Measurements from ENCODE around the gene SLC23A1.

Gene SLC23A1

DNA sequence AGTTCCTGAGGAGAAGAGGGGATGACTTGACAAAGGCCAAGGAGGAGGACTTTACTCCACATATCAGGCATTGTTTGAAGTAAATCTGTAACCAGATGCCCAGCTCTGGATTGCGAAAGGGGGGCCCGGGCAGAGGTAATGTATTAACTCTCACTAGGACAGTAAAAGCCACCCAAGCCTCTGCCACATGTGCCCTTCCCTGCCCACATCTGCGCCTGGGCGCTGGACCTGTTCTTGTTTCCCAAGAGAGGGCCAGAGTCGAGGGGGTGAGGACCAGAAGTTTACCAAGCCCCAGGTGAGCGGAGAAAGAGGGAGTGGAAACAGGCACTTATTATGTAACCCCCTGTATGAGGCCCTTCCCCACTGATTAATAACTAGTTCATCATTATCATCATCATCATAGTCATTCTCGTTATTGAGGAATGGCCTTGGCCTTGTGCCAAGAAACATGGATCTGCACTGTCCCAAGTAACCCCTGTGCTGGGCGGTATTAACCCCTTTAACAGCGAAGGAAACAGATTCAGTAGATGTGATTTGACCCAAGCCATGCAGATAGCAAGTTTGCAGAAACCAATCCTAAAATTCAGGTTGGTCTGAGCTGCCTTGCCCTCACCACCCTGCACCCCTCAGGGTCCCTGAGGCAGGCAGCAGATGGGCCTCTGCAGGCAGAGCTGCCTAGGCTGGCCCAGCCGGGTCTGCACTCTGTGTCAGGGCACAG is at the start of gene SLC23A1:
Gene SLC23A1 (minus strand): TSS at position 23 of the 718 bp plus-strand sequence. CDS start 44 bp downstream, outside the sequence.
- no peaks in the 10 kb centered on the region for H3K36me3 ChIP-seq (ENCODE audit: control insufficient read depth, insufficient read depth, low read length)
- no peaks in the 10 kb centered on the region for H3K27me3 ChIP-seq (ENCODE audit: control insufficient read depth, insufficient read depth, low read length)
- no peak within 1 kb of the TSS for H3K4me3 ChIP-seq (ENCODE audit: low read depth, low read length)
- H3K27ac ChIP-seq (ENCODE audit: low read depth, low read length), result no peak within 1 kb of the TSS
- no peak within 1 kb of the TSS for H3K9ac ChIP-seq (ENCODE audit: low read length)
- H3K4me1 ChIP-seq (ENCODE audit: control insufficient read depth, insufficient read depth, low read length), result peaks cover 17% of the 10 kb centered on the region
- no peaks in the 10 kb centered on the region for H3K9me3 ChIP-seq (ENCODE audit: control insufficient read depth, insufficient read depth, low read depth, low read length)

GRCh38 chr5:139431706-139432105 is 48.6 kb upstream of the SLC23A1 start:
- H3K27me3 ChIP-seq (ENCODE audit: control insufficient read depth, insufficient read depth, low read length), result no peaks in the 10 kb centered on the region
- peaks cover 30% of the 10 kb centered on the region for H3K36me3 ChIP-seq (ENCODE audit: control insufficient read depth, insufficient read depth, low read length)
- no peak overlapping the region for H3K9ac ChIP-seq (ENCODE audit: low read length)
- H3K27ac ChIP-seq (ENCODE audit: low read depth, low read length), result no peak overlapping the region
- H3K4me1 ChIP-seq (ENCODE audit: control insufficient read depth, insufficient read depth, low read length), result no peaks in the 10 kb centered on the region
- H3K4me3 ChIP-seq (ENCODE audit: low read depth, low read length), result no peak overlapping the region
- no peaks in the 10 kb centered on the region for H3K9me3 ChIP-seq (ENCODE audit: control insufficient read depth, insufficient read depth, low read depth, low read length)

GRCh38 chr5:139430015-139430414 is 46.9 kb upstream of the SLC23A1 start:
- H3K36me3 ChIP-seq (ENCODE audit: control insufficient read depth, insufficient read depth, low read length), result peaks cover 40% of the 10 kb centered on the region
- H3K9ac ChIP-seq (ENCODE audit: low read length), result no peak overlapping the region
- no peaks in the 10 kb centered on the region for H3K27me3 ChIP-seq (ENCODE audit: control insufficient read depth, insufficient read depth, low read length)
- no peak overlapping the region for H3K4me3 ChIP-seq (ENCODE audit: low read depth, low read length)
- no peaks in the 10 kb centered on the region for H3K4me1 ChIP-seq (ENCODE audit: control insufficient read depth, insufficient read depth, low read length)
- H3K9me3 ChIP-seq (ENCODE audit: control insufficient read depth, insufficient read depth, low read depth, low read length), result no peaks in the 10 kb centered on the region
- H3K27ac ChIP-seq (ENCODE audit: low read depth, low read length), result no peak overlapping the region

DNA sequence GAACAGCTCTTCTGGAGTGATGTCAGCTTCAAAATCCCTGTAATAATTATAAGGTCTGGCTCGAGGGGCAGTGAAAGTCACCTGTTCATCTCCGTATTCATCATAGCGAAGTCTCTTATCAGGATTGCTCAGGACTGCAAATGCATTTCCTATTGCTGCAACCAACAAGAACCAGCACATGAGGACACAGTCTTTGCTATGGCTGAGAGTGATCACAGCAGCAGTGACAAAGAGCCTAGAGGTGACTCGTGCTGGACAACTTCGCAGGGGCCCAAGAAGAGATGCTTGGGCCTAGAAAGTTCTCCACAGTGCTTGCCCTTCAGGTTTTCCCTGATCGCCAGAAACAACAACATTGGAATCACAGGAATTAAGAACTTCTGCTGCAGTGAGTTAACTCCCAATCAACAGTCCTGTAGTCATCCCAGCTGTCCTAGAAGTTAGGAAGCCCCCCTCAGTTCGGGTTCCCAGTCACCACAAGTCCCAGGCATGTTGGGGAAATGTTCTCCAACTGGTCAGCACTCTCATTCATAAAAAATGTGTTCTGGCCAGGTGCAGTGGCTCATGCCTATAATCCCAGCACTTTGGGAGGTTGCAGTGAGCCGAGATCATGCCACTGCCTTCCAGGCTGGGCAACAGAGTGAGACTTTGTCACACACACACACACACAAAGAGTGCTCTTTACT is 43.2 kb upstream of the SLC23A1 start:
- no peak overlapping the region for H3K9ac ChIP-seq (ENCODE audit: low read length)
- peaks cover 38% of the 10 kb centered on the region for H3K36me3 ChIP-seq (ENCODE audit: control insufficient read depth, insufficient read depth, low read length)
- H3K4me1 ChIP-seq (ENCODE audit: control insufficient read depth, insufficient read depth, low read length), result no peaks in the 10 kb centered on the region
- no peak overlapping the region for H3K27ac ChIP-seq (ENCODE audit: low read depth, low read length)
- H3K9me3 ChIP-seq (ENCODE audit: control insufficient read depth, insufficient read depth, low read depth, low read length), result no peaks in the 10 kb centered on the region
- H3K27me3 ChIP-seq (ENCODE audit: control insufficient read depth, insufficient read depth, low read length), result no peaks in the 10 kb centered on the region
- H3K4me3 ChIP-seq (ENCODE audit: low read depth, low read length), result no peak overlapping the region

DNA sequence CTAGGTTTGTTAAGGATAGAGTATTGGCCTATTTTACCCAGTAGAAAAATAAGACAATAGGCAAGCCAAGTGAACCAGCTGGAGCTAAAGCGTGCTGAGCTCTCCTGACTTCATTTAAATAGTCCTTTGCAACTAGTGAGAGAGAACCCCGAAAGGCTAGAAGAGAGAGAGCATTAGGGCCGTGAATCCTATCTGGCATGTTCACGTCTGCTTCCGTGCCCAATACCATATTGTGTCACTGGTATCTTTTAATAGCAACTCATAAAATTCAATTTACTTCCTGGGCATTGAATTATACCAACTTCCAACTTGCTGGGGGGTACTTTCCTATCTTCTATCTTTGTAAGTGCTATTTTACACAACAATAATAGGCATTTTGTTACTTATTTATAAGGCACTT is 42.4 kb upstream of the SLC23A1 start:
- H3K4me3 ChIP-seq (ENCODE audit: low read depth, low read length), result no peak overlapping the region
- no peak overlapping the region for H3K9ac ChIP-seq (ENCODE audit: low read length)
- H3K9me3 ChIP-seq (ENCODE audit: control insufficient read depth, insufficient read depth, low read depth, low read length), result no peaks in the 10 kb centered on the region
- H3K27ac ChIP-seq (ENCODE audit: low read depth, low read length), result no peak overlapping the region
- peaks cover 44% of the 10 kb centered on the region for H3K36me3 ChIP-seq (ENCODE audit: control insufficient read depth, insufficient read depth, low read length)
- no peaks in the 10 kb centered on the region for H3K4me1 ChIP-seq (ENCODE audit: control insufficient read depth, insufficient read depth, low read length)
- no peaks in the 10 kb centered on the region for H3K27me3 ChIP-seq (ENCODE audit: control insufficient read depth, insufficient read depth, low read length)

DNA sequence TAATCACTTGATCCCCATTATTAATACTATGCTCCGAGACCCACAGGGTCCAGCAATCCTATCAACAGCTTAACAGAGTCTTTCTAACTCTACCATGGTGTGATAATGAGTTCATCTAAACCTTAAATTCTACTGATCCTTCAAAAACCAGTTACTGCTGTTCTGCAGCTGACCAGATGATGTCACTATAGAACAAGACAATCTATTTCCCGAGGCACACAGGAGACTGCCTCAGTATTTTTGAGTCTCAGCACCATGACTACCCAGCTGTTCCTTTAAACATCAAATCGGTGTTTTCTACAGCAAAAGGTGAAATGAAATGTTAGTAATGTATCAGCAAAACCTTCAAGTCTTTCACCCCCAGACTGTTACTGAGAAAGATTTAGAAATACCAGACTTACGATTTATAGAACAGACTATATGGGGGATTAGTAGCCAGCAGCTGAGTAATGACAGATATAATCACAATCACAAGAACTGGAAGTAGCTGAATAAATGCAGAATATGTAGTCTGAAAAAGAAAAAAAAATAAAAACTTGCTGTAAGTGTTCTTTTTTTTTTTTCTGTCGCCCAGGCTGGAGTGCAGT is 39.3 kb upstream of the SLC23A1 start:
- Histone ChIP-seq H3K4me1 (ENCODE audit: control insufficient read depth, insufficient read depth, low read length) (peaks cover 4% of the 10 kb centered on the region; the same call in 1 of the 2 replicates), H3K27me3 (ENCODE audit: control insufficient read depth, insufficient read depth, low read length) (no peaks in the 10 kb centered on the region), H3K27ac (ENCODE audit: low read depth, low read length) (no peak overlapping the region), H3K36me3 (ENCODE audit: control insufficient read depth, insufficient read depth, low read length) (peaks cover 47% of the 10 kb centered on the region), H3K9ac (ENCODE audit: low read length) (no peak overlapping the region), H3K9me3 (ENCODE audit: control insufficient read depth, insufficient read depth, low read depth, low read length) (no peaks in the 10 kb centered on the region), H3K4me3 (ENCODE audit: low read depth, low read length) (no peak overlapping the region)

DNA sequence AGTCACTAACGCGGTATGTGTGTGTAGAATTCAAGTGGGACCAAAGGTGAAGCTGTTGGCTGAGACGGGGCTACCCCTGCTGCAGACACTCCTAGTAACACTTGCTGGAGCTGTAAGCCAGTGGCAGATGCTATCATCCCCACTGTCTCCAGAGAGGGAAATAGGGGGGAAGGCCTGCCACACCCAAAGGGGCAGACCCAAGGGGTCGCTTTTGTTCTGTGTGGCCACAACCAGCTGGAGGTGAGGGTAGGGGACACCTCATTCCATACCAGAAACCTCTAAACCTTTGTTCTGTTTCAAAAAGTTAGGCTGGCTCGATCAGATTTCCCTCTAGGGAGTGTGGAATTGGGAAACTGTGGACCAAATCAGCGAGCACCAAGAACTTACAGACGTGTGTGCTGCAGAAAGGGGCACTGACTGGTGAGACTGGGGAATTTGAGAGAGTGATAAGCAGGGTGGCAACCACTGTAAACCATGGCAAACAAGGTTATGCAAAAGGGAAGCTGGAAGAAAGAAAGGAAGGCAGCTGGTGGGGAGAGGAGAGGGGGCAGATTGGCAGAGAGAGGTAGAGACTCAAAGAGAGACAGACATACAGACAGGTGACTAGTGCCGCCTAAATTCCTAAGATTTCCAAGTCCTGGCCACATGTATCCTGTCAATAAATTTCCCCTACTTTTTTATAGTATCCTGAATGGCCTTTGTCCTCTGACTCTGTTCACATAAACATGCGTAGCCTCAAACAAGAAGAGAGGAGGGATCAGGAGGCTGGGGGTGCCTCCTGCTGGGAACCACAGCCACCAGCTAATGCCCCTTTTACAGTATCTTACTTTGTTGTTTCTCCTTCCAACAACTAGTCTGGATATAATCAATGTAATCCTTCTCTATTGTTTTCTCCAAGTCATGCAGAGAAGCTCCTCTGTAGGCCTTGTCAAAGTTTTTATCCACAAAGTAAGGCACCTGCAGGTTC is 36.4 kb upstream of the SLC23A1 start:
- no peaks in the 10 kb centered on the region for H3K27me3 ChIP-seq (ENCODE audit: control insufficient read depth, insufficient read depth, low read length)
- no peaks in the 10 kb centered on the region for H3K9me3 ChIP-seq (ENCODE audit: control insufficient read depth, insufficient read depth, low read depth, low read length)
- H3K4me3 ChIP-seq (ENCODE audit: low read depth, low read length), result no peak overlapping the region
- peaks cover 4% of the 10 kb centered on the region; the same call in 1 of the 2 replicates for H3K4me1 ChIP-seq (ENCODE audit: control insufficient read depth, insufficient read depth, low read length)
- no peak overlapping the region for H3K9ac ChIP-seq (ENCODE audit: low read length)
- no peak overlapping the region for H3K27ac ChIP-seq (ENCODE audit: low read depth, low read length)
- H3K36me3 ChIP-seq (ENCODE audit: control insufficient read depth, insufficient read depth, low read length), result peaks cover 28% of the 10 kb centered on the region

GRCh38 chr5:139418793-139419192 is 35.7 kb upstream of the SLC23A1 start:
- Histone ChIP-seq H3K27me3 (ENCODE audit: control insufficient read depth, insufficient read depth, low read length) (no peaks in the 10 kb centered on the region), H3K36me3 (ENCODE audit: control insufficient read depth, insufficient read depth, low read length) (peaks cover 26% of the 10 kb centered on the region), H3K4me1 (ENCODE audit: control insufficient read depth, insufficient read depth, low read length) (peaks cover 4% of the 10 kb centered on the region; the same call in 1 of the 2 replicates), H3K4me3 (ENCODE audit: low read depth, low read length) (no peak overlapping the region), H3K9me3 (ENCODE audit: control insufficient read depth, insufficient read depth, low read depth, low read length) (no peaks in the 10 kb centered on the region), H3K9ac (ENCODE audit: low read length) (no peak overlapping the region), H3K27ac (ENCODE audit: low read depth, low read length) (no peak overlapping the region)

GRCh38 chr5:139417214-139417613 is 34.1 kb upstream of the SLC23A1 start:
- Histone ChIP-seq H3K27ac (ENCODE audit: low read depth, low read length) (no peak overlapping the region), H3K36me3 (ENCODE audit: control insufficient read depth, insufficient read depth, low read length) (peaks cover 26% of the 10 kb centered on the region), H3K9me3 (ENCODE audit: control insufficient read depth, insufficient read depth, low read depth, low read length) (no peaks in the 10 kb centered on the region), H3K9ac (ENCODE audit: low read length) (no peak overlapping the region), H3K4me3 (ENCODE audit: low read depth, low read length) (no peak overlapping the region), H3K4me1 (ENCODE audit: control insufficient read depth, insufficient read depth, low read length) (peaks cover 4% of the 10 kb centered on the region; the same call in 1 of the 2 replicates), H3K27me3 (ENCODE audit: control insufficient read depth, insufficient read depth, low read length) (no peaks in the 10 kb centered on the region)

- H3K4me1 ChIP-seq (ENCODE audit: control insufficient read depth, insufficient read depth, low read length), result peaks cover 4% of the 10 kb centered on the region; the same call in 1 of the 2 replicates
- no peaks in the 10 kb centered on the region for H3K9me3 ChIP-seq (ENCODE audit: control insufficient read depth, insufficient read depth, low read depth, low read length)
- H3K9ac ChIP-seq (ENCODE audit: low read length), result no peak overlapping the region
- H3K27me3 ChIP-seq (ENCODE audit: control insufficient read depth, insufficient read depth, low read length), result no peaks in the 10 kb centered on the region
- peaks cover 26% of the 10 kb centered on the region for H3K36me3 ChIP-seq (ENCODE audit: control insufficient read depth, insufficient read depth, low read length)
- no peak overlapping the region for H3K27ac ChIP-seq (ENCODE audit: low read depth, low read length)
- no peak overlapping the region for H3K4me3 ChIP-seq (ENCODE audit: low read depth, low read length)
These were observed 33.6 kb upstream of the SLC23A1 start for GRCh38 chr5:139416651-139417050.
